GM19193 (cell line): ENCODE data around the gene PRXL2A.

Experiments
- POLR2A ChIP-seq: IDR thresholded peaks from 4 replicates; pipeline ENCODE4 v1.6.1; 2011; ENCODE audit not compliant: insufficient read depth, insufficient read length; ENCODE audit errors: extremely low read depth

Gene PRXL2A

DNA sequence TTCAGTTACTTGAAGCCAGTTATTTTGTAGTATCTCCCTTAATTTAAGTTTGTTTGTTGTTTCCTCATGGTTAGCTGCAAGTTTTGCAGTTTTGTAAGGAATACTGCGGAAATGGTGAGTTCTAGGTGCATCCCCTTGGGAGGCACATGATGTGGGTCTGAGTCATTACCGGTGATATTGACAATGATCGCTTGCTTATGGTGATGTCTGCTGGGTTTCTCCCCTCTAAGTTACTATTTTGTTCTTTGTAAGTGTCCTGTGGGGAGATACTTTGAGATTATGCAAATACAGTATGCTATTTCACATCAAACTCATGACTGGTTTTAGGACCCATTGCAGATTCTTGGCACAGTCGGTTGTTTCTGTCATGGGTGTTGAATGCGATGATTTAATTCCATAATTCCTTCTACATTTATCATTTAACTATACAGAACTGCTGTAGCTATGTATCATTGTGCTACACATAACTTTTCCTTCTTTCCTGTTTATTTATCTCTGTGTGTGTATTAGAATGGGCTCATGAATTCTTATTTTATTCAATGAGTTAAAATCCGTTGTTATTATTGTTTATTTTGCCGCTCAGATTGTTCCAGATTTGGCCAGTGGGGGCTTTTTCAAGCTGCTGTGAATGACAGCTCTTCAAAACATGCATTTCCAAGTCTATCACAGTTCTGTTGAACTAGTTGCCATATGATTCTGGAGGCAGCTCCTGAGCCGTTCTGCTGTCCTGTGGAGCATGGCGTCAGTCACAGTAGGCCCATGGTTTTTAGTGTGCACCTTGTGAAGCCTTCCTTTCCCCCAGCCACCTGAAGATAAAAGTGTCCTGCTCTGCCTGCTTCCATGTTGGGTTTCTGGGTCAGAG lies 64.1 kb downstream of the PRXL2A start:
- TF ChIP-seq POLR2A = no peak

DNA sequence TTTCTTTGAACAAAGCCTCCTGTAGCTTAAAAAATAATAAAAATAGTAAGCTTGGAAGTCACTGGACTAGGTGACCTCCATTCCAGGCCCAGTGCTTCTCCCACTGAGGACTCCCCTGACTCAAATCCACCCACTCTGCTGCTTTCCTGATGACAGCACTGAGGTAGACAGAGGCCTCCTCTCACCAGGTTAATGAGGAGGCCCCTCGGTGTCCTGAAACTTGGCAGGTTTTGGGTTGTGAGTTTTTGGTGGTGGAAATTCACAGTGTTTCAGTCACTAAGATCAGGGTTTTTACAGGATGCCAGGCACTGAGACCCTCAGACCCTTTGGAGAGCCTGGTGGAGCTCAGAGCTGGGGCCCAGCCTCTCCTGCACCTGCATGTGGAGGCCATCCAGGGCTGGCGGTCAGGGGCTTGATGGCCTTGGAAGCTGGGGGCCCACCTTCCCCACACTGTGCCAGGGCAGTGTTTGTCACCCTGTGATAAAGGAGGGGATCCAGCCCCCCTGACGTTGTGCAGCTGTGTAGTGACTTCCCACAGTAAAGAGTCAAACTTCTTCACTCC lies 64.8 kb downstream of the PRXL2A start:
- no peak for TF ChIP-seq POLR2A

DNA sequence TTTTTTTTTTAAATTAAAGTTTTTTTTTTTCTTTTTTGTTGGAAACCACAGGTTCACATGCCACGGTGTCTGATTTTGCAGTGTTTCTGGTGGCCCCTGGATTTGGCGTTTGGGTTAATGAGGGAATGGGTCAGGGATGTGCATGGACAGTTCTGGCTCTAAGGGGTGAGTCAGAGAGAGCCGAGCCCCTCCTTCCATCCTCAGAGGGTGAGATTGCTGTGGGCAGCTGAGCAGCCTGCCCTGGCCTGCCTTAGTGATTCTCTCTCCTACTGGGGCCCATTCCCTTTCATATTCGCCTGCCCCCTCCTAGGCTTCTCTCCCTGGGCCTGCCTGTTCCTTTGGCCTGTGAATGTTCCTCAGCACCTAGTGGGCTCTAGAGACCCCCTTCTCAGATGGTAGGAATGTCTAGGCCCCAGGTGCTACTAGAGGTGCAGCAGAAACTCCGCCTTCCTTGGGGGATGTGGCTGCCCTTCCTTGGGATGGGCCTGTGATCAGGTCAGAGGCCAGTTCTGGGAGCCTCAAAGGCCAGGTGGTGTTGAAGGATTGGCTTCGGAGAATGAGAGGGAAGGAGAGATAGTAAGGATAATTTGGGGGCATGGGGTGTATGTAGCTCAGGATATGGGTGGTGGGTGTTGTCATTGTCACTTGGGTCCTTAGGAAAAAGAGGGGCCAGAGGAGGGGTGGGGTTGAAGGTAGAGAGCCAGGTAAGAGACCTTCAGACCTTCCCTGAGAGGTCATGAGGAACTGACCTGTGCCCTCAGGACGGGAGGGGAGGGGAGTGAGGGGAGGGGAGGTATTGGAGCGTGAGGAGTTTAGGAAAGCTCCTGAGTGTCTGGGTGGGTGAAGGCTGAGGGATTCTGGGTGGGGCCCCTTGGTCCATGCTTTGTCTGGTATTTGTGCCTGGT lies 65.6 kb downstream of the PRXL2A start:
- no peak for TF ChIP-seq POLR2A

DNA sequence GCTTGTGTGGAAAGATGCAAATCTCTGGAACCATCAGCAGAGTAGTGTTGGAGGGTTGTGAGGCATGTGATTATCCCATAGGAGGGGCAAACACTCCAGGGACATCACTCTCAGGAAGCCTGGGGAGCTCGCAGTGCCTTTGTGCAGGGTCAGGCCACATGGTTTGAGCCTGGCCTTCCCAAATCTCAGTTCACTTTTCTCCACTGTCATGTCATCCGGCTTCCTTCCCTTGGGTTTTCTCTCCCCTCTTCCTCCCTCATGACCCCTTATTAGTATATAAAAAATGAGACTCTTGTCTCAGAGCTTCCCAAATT lies 66.2 kb downstream of the PRXL2A start:
- TF ChIP-seq POLR2A = no peak

DNA sequence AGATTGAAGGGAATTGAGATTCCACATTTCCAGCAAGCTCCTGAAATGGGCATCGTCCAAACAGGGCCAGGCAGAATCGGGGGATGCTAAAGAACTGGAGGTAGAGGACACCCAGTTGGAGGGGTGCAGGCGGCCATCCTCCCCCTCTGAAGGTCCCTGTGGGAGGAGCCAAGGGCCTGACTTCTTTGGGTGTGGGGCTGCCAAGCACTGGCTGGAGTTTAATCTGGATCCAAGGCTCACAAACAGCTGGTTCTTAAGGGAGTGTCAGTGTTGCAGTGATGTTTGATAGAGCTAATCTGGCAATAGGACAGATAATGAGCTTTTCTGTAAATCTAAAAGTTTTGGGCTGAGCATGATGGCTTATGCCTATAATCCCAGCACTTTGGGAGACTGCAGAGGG lies 66.6 kb downstream of the PRXL2A start:
- no peak for TF ChIP-seq POLR2A

DNA sequence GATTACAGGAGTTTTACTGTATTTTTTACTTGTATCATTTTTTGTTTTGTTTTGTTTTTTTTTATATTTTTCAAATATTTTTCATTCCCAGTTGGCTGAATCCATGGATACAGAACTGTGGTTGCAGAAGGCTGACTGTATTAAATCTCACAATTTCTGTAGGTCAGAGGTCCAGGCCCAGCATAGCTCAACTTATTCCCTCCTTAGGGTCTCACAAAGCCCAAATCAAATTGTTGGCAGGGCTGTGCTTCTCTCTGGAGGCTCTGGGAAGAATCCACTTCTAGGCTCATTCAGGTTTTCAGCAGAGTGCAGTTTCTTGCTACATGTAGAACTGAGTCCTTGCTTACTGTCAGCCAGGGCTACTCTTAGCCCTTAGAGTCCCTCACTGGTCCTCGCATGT lies 68.3 kb downstream of the PRXL2A start:
- no peak for TF ChIP-seq POLR2A

DNA sequence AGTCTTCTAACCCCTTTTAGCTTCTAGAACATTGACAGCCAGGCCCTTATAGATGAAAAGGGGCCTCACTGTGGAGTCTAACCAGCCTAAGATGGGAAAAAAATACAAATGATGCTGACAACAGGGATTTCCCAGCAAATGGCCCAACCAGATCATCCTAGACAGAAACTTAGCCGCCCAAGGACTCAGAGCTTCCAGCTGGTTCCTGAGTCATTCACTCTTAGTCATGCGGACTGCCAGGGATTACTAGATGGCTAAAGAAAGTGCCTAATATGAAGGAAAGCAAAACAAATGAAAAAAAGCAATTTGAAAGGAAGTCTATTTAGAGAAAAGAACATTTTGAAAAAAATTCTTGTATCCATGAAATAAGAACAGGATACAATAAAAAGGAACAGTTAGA lies 69.5 kb downstream of the PRXL2A start:
- no peak for TF ChIP-seq POLR2A

DNA sequence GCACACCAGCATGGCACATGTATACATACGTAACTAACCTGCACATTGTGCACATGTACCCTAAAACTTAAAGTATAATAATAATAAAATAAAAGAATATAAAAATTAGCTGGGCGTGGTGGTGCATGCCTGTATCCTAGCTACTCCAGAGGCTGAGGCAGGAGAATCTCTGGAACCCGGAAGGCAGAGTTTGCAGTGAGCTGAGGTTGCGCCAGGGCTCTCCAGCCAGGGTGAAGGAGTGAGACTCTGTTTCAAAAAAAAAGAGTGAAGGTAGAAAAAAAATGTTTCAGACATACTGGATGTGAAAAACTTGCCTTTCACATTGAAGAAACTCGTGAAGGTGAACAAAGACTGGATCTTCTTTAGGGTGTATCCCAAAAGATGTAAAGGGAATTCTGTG lies 72.5 kb downstream of the PRXL2A start:
- no peak for TF ChIP-seq POLR2A

DNA sequence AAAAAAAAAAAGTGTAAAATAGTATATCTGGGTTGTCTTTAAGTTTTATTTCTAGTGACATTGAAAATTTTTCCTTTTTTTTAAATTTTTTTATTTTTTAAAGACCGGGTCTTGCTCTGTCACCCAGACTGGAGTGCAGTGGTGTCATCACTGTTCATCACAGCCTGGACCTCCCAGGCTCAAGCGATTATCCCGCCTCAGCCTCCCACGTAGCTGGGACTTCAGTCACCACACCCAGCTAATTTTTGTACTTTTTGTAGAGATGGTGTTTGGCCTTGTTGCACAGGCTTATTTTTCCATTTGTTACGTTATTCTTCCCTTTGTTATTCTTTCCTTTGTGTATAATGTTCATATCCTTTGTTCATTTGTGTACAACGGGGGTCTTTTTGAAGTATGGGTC lies 75.9 kb downstream of the PRXL2A start:
- no peak for TF ChIP-seq POLR2A

DNA sequence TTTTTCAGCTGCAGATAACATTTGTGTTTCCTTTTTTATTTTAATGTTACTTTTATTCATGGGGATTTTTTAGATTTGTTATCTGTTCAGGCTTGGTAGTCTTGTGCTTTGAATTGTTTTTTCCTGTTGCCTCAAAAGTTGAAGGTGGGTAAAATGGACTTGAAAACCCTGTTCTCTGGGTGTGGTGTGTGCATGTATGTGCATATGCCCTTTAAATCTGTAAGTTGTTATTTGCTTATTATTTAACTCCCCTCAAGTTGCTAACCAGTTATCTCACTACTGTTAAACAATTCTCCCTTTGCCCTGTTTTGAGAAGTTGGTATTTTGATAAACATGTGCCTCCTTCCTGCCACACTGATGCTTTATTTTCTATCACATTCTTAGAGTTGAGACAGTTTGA lies 76.3 kb downstream of the PRXL2A start:
- no peak for TF ChIP-seq POLR2A

DNA sequence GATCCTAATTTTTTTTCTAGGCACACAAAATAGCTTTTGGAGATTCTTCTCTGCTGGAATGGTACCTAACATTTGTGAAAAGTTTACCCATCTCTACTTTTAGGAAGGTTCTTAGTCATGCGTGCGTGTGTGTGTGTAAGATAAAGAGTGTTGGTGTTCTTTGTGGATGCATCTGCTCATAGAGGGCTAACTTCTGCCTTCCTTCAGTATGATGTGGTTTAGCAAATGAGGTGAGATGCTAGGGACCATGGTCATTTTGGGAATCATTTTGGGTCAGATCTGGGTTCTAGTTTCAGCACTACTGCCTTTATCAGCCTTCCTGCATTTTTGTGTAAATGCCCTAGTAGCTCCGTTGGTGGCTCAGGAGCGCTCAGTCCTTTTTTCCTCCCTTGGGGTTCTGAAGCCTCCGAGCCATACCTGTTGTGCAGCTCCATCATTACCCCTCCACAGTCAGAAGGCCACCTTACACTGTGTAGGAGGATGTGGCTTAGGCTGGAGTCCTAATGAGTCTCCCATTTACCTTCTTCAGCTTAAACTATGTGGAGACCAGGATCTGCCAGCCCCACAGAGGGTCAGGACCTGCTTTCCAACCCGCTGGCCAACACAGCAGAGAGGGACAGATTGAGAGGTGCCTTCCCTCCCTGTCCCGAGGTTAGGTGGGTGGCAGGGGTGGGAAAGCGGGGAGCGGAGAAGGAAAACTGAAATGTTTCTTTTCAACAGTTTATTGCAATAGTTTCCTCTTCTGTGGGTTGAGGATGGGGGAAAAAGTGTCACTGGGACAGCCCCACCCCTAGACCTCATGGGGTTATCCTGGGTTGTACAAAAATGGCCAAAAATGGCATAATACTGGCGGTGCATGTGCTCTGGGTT lies 77.0 kb downstream of the PRXL2A start:
- no peak for TF ChIP-seq POLR2A

DNA sequence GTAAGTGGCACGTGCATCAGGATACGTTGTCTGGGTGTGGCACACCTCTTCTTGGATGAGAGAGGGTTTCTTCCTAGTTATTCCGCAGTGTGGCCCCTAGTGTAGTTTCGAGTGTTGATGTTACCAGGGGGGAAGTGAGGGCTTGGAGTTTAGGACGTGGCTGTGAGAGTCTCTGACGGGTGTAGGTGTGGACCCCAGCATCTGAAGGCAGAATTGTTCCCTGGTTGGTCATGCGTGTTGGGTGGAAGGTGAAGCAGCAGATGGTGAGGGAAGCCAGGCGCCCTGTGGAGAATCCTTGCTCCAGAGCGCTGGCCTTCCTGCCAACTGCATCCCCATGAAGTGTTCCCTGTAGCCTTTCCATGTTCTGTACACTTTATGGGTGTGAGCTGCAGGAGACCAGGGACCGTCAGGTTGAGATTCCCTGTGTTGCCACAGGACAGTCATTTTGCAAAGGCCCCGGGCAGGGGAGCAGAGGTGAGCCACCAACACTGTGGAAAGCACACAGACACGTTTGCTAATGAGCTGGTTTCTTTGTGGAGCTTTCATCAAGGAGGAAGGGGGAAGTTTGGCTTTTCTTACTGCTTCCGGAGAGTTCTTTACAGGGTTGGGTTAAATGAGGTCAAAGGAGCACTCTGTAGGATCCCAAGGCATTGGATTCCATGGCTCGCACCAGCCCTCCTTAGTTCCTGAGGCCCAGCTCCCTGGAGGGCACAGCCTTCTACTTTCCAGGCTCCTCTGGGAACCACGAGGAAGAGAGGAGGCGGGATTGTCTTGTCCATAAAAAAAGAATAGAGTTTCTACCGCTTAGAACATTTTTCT lies 77.8 kb downstream of the PRXL2A start:
- no peak for TF ChIP-seq POLR2A
